Adrenal gland (tissue), 5 donors: ENCODE data around the gene SCO1.

ENCODE experiments used
- CTCF ChIP-seq, 6 experiments: fragments of 450-650 bp in 4 of 6; fragments of 200-600 bp in 2 of 6; sonication (generic) in 1 of 6; IDR thresholded peaks; 1 replicate in 5 of 6; 2 replicates in 1 of 6; pipeline versions ENCODE4 v1.5.1 to v1.8.0; 2016 to 2021; ENCODE audit warnings: antibody characterized with exemption in 6 of 6, mild to moderate bottlenecking in 2 of 6, moderate library complexity in 1 of 6
- POLR2A ChIP-seq, 2 donors: fragments of 450-650 bp; IDR thresholded peaks; one replicate each; pipeline ENCODE4 v1.6.1; 2017; ENCODE audit warnings: antibody characterized with exemption in 2 of 2, mild to moderate bottlenecking in 2 of 2, moderate library complexity in 1 of 2
- donor health status: DM: no; HTN: no; CAD: no.

GRCh38 chr17:10738521-10739258, 41.4 kb upstream of the SCO1 start:
- TF ChIP-seq CTCF (IDR thresholded peaks at IDR 0.05), result no peak
- no peak for TF ChIP-seq POLR2A (IDR thresholded peaks at IDR 0.05)
